ENCODE results near the gene ATL2.

Gene ATL2

DNA sequence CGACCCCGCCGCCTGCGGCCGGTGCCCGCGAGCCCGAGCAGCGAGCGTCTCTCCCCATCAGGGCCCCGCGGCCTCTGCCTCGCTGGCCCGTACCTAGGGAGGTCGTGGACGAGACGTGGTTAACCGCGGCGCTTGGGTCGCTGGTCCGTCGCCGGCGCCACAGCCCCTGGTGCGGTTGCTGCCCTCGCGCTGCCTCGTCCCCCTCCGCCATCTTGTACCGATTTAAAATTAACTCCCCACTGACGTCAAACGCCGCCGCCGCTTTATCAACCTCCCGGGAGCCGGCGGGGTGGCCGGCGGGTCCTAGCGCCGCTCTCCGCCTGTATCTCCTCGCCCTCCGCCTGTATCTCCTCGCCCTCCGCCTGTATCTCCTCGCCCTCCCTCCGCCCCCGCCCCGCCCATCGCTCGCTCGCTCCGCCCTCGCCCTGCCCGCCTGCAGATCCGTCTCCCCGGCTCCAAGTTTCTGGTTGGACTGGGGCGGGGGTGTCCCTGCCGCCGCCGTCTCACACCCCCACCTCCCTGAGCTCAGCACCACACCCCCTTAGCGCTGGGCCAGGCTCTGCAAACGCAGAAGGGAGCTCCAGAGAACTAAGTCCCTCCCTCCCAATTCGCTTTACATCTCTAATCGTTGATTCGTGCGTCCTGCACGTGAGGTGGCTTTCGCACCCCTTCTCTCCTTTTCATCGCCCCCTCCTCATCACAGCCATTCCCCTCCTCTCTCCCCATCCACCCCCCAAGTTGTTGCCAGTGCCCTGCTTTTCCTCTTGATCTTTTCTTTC is at the start of gene ATL2:
Gene ATL2 (minus strand): TSS at position 224 of the 779 bp plus-strand sequence. CDS start 13 bp downstream, at position 211.
- peak; percentile 87 for ATAC-seq (ENCODE audit: insufficient read depth, low read depth)
- Histone ChIP-seq H3K79me2 (ENCODE audit: insufficient read depth, low read length) (peaks cover 48% of the 10 kb centered on the region), H3K4me1 (ENCODE audit: insufficient read depth, low read length) (peaks cover 45% of the 10 kb centered on the region), H3K36me3 (ENCODE audit: insufficient read depth, low read length) (peaks cover 3% of the 10 kb centered on the region; the same call in 1 of the 2 replicates), H3K27ac (ENCODE audit: low read length) (peak within 1 kb of the TSS; percentile 86), H2AFZ (ENCODE audit: low read depth, low read length) (peak within 1 kb of the TSS; percentile 94), H4K20me1 (ENCODE audit: insufficient read depth, low read length) (peaks cover 27% of the 10 kb centered on the region; the same call in 1 of the 2 replicates), H3K9me3 (ENCODE audit: insufficient read depth, low read length, severe bottlenecking) (no peaks in the 10 kb centered on the region), H3K4me3 (ENCODE audit: low read depth in 1 of 2, low read length in 2 of 2) (peak within 1 kb of the TSS; percentile 93 to 95), H3K27me3 (ENCODE audit: insufficient read depth, low read length, poor library complexity) (no peaks in the 10 kb centered on the region), H3K9ac (ENCODE audit: low read depth, low read length) (peak within 1 kb of the TSS; percentile 91), H3K4me2 (ENCODE audit: insufficient read depth, low read length) (peak within 1 kb of the TSS; percentile 93)
- TF ChIP-seq, protein P1, sequence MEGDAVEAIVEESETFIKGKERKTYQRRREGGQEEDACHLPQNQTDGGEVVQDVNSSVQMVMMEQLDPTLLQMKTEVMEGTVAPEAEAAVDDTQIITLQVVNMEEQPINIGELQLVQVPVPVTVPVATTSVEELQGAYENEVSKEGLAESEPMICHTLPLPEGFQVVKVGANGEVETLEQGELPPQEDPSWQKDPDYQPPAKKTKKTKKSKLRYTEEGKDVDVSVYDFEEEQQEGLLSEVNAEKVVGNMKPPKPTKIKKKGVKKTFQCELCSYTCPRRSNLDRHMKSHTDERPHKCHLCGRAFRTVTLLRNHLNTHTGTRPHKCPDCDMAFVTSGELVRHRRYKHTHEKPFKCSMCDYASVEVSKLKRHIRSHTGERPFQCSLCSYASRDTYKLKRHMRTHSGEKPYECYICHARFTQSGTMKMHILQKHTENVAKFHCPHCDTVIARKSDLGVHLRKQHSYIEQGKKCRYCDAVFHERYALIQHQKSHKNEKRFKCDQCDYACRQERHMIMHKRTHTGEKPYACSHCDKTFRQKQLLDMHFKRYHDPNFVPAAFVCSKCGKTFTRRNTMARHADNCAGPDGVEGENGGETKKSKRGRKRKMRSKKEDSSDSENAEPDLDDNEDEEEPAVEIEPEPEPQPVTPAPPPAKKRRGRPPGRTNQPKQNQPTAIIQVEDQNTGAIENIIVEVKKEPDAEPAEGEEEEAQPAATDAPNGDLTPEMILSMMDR (IDR thresholded peaks at IDR 0.05; ENCODE audit: borderline replicate concordance, extremely low read depth, low read length, poor library complexity, severe bottlenecking) = no peak
- no peak for TF ChIP-seq EZH2 (IDR thresholded peaks at IDR 0.05; ENCODE audit: borderline replicate concordance, low read depth, low read length, severe bottlenecking)
- DNase-seq = peak; percentile 96

DNA sequence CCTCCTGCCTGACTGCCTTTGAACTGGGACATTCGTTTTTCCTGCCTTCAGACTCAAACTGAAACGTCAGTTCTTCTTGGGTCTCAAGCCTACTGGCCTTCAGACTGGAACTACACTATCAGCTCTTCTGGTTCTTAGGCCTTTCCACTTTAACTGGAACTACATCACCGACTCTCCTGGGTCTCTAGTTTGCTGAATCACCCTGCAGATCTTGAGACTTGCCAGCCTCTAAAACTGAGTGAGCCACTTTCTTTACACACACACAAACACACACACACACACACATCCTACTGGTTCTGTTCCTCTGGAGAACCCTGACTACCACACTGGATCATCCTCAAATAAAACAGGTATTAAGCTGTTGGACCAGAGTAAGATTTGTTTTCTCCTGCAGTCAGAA is 46.7 kb upstream of the ATL2 start:
- no peak for DNase-seq
- H3K79me2 ChIP-seq (ENCODE audit: insufficient read depth, low read length) = no peaks in the 10 kb centered on the region
- no peaks in the 10 kb centered on the region for H3K9me3 ChIP-seq (ENCODE audit: insufficient read depth, low read length, severe bottlenecking)
- ATAC-seq (ENCODE audit: insufficient read depth, low read depth) = no peak
- TF ChIP-seq EZH2 (IDR thresholded peaks at IDR 0.05; ENCODE audit: borderline replicate concordance, low read depth, low read length, severe bottlenecking) = no peak
- TF ChIP-seq, protein P1 (IDR thresholded peaks at IDR 0.05; ENCODE audit: borderline replicate concordance, extremely low read depth, low read length, poor library complexity, severe bottlenecking) = no peak
- H2AFZ ChIP-seq (ENCODE audit: low read depth, low read length) = no peak overlapping the region
- peaks cover 20% of the 10 kb centered on the region for H3K27me3 ChIP-seq (ENCODE audit: insufficient read depth, low read length, poor library complexity)
- no peak overlapping the region for H3K4me2 ChIP-seq (ENCODE audit: insufficient read depth, low read length)
- H4K20me1 ChIP-seq (ENCODE audit: insufficient read depth, low read length) = no peaks in the 10 kb centered on the region
- no peaks in the 10 kb centered on the region for H3K4me1 ChIP-seq (ENCODE audit: insufficient read depth, low read length)
- no peak overlapping the region for H3K4me3 ChIP-seq (ENCODE audit: low read depth in 1 of 2, low read length in 2 of 2)
- H3K9ac ChIP-seq (ENCODE audit: low read depth, low read length) = no peak overlapping the region
- no peak overlapping the region for H3K27ac ChIP-seq (ENCODE audit: low read length)
- H3K36me3 ChIP-seq (ENCODE audit: insufficient read depth, low read length) = no peaks in the 10 kb centered on the region

DNA sequence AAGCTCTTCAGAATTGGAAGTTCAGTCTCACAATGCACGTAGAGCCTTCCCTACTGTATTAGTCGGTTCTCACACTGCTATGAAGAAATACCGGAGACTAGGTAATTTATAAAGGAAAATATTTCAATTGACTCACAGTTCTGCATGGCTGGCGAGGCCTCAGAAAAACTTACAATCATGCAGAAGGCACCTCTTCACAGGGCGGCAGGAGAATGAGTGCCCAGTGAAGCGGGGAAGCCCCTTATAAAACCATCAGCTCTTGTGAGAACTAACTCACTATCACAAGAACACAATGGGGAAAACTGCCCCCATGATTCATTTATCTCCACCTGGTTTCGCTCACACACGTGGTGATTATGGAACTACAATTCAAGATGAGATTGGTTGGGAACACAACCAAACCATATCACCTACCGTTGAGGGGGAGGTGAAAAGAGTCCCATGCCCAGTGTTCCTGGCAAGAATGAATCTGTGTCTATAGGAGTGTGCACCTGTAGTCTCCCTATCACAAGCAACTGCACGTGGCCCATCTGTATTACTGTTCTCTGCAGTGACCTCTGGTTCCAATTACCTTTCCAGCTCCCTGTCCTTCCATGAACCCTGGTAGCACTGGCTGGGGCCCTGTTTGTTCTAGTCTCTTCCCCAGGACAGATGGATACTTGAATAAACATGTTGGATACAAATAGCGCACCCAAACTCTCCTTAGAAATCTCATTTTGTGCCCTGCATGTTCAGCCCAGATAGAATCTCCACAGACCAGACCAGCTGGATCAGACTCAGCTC is 44.4 kb upstream of the ATL2 start:
- no peaks in the 10 kb centered on the region for H3K36me3 ChIP-seq (ENCODE audit: insufficient read depth, low read length)
- H3K9me3 ChIP-seq (ENCODE audit: insufficient read depth, low read length, severe bottlenecking) = no peaks in the 10 kb centered on the region
- no peak overlapping the region for H2AFZ ChIP-seq (ENCODE audit: low read depth, low read length)
- DNase-seq = no peak
- H3K4me3 ChIP-seq (ENCODE audit: low read depth in 1 of 2, low read length in 2 of 2) = no peak overlapping the region
- H3K4me2 ChIP-seq (ENCODE audit: insufficient read depth, low read length) = no peak overlapping the region
- no peak overlapping the region for H3K27ac ChIP-seq (ENCODE audit: low read length)
- H4K20me1 ChIP-seq (ENCODE audit: insufficient read depth, low read length) = no peaks in the 10 kb centered on the region
- H3K4me1 ChIP-seq (ENCODE audit: insufficient read depth, low read length) = no peaks in the 10 kb centered on the region
- TF ChIP-seq, protein P1 (IDR thresholded peaks at IDR 0.05; ENCODE audit: borderline replicate concordance, extremely low read depth, low read length, poor library complexity, severe bottlenecking) = no peak
- no peak for TF ChIP-seq EZH2 (IDR thresholded peaks at IDR 0.05; ENCODE audit: borderline replicate concordance, low read depth, low read length, severe bottlenecking)
- H3K79me2 ChIP-seq (ENCODE audit: insufficient read depth, low read length) = no peaks in the 10 kb centered on the region
- no peak overlapping the region for H3K9ac ChIP-seq (ENCODE audit: low read depth, low read length)
- ATAC-seq (ENCODE audit: insufficient read depth, low read depth) = no peak
- peaks cover 24% of the 10 kb centered on the region for H3K27me3 ChIP-seq (ENCODE audit: insufficient read depth, low read length, poor library complexity)

Measured in DND-41 (cell line).